Skeletal muscle tissue (tissue), 4 donors: ENCODE data around the gene TNIK. TPM values are rescaled to one million over a fixed set of nuclear protein-coding genes. Genes with fewer than 3 reads are reported as not detected.
"Not testable (repeated sequence)": the region's sequence is repeated elsewhere in the genome, so short reads cannot be mapped to it uniquely, and the experiment has no call there.

Experiments
- H3K27ac ChIP-seq: one replicate; pipeline ENCODE4 v1.7.0; 2013; ENCODE audit warnings: mild to moderate bottlenecking, low read depth, low read length, inconsistent platforms
- H3K27me3 ChIP-seq, 3 donors: one replicate each; pipeline ENCODE4 v1.7.0; 2013; ENCODE audit warnings: low read length in 3 of 3; ENCODE audit not compliant: control insufficient read depth in 3 of 3, insufficient read depth in 3 of 3
- H3K36me3 ChIP-seq, 3 donors: one replicate each; pipeline ENCODE4 v1.7.0; 2013; ENCODE audit warnings: low read length in 3 of 3; ENCODE audit not compliant: control insufficient read depth in 3 of 3, insufficient read depth in 3 of 3
- H3K4me1 ChIP-seq, 3 donors: one replicate each; pipeline ENCODE4 v1.7.0; 2013; ENCODE audit warnings: low read length in 3 of 3, mild to moderate bottlenecking in 3 of 3; ENCODE audit not compliant: control insufficient read depth in 3 of 3, insufficient read depth in 3 of 3
- H3K4me3 ChIP-seq, 3 donors: one replicate each; pipeline ENCODE4 v1.7.0; 2013; ENCODE audit warnings: low read length in 3 of 3
- H3K9ac ChIP-seq, 3 donors: one replicate each; pipeline ENCODE4 v1.7.0; 2013; ENCODE audit warnings: low read length in 3 of 3, mild to moderate bottlenecking in 3 of 3, moderate library complexity in 2 of 3, low read depth in 1 of 3
- H3K9me3 ChIP-seq, 3 donors: one replicate each; pipeline ENCODE4 v1.7.0; 2013; ENCODE audit warnings: low read length in 3 of 3; ENCODE audit not compliant: control insufficient read depth in 3 of 3
- total RNA-seq: library from RNA; depleted of rRNA; stranded (reverse); fragments of >200 nt; gene quantifications from one replicate; pipeline ENCODE4 v1.2.3, GENCODE V29; 2014
- donor health status: Osteomylitis.

The TNIK gene
- total RNA-seq, 1 donor from 2014 or later, result 31.3 TPM

DNA sequence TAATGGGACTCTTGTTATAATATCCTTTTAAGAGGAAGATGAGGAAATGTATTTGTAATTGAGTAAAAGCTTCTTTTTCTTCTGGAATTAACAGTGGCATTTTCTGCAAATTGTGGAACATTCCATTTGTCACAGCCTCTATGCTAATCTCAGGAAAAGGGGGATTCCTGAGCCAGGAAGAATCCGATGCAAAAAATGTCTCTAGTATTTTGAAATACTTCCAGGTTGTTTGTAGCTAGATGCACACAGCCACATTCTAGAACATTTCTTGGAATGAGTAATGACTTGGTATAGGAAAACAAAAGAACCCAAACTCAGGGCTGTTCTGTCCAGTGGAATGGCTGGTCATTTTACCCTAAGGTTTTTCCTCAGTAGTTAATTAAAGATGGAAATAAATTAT is 335.2 kb downstream of the TNIK start:
- peaks cover 14 to 30% (median 20%) of the 10 kb centered on the region in 3 donors for H3K36me3 ChIP-seq

DNA sequence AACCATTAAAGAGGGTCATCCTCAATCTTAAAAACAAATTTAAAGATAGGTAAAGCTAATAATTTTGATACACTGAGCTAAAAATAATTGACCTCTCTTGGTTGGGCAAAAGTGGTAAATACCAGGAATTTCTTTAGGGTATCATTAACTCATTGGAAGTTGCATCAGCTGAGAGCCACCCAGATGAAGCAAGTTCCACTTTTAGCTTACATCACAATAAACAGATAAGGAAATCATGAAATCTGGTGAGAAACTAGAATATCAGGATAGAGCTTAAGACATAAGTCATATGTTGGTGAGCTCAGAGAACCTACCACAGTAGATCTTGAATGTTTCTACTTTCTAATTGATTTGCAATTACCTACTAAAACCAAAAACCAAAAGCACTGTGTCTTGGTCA is 336.3 kb downstream of the TNIK start:
- no peak overlapping the region for H3K4me3 ChIP-seq
- peaks cover 14 to 30% (median 20%) of the 10 kb centered on the region in 3 donors for H3K36me3 ChIP-seq
- H3K9me3 ChIP-seq, result no peaks in the 10 kb centered on the region
- H3K4me1 ChIP-seq, result no peaks in the 10 kb centered on the region
- H3K9ac ChIP-seq, result no peak overlapping the region
- no peaks in the 10 kb centered on the region for H3K27me3 ChIP-seq
- no peak overlapping the region for H3K27ac ChIP-seq

More for the DNA sequence above, 335.2 kb downstream of the TNIK start:
- no peaks in the 10 kb centered on the region for H3K27me3 ChIP-seq
- no peak overlapping the region for H3K4me3 ChIP-seq
- no peak overlapping the region for H3K27ac ChIP-seq
- no peak overlapping the region for H3K9ac ChIP-seq
- no peaks in the 10 kb centered on the region for H3K4me1 ChIP-seq
- H3K9me3 ChIP-seq, result no peaks in the 10 kb centered on the region

- Histone ChIP-seq H3K4me1 (no peaks in the 10 kb centered on the region), H3K9ac (no peak overlapping the region), H3K36me3 (peaks cover 12 to 30% (median 20%) of the 10 kb centered on the region in 3 donors), H3K9me3 (no peaks in the 10 kb centered on the region), H3K4me3 (no peak overlapping the region), H3K27ac (no peak overlapping the region), H3K27me3 (no peaks in the 10 kb centered on the region)
Observed at GRCh38 chr3:171122861-171123260, 337.3 kb downstream of the TNIK start.

DNA sequence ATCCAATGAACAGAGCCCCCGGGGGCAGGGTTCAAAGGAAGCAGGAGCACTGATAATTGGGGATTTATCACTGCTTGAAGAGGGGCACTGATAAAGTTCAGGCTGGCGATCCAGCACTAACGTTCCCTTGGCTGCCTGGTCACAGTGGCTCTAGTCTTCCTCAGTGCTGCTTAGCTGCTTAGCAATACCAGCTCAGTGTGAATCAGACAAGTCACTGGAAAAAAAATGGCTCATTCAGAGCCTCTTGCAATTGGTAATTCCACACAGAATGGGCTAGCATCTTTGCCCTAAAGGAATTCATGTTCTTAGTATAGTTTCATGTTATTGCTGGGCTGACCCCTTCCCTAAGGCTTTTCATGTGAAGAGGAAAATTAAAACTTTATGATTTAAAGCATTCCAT is 338.0 kb downstream of the TNIK start:
- Histone ChIP-seq H3K36me3 (peaks cover 12 to 30% (median 20%) of the 10 kb centered on the region in 3 donors), H3K4me1 (no peaks in the 10 kb centered on the region), H3K4me3 (no peak overlapping the region), H3K27ac (no peak overlapping the region), H3K27me3 (no peaks in the 10 kb centered on the region), H3K9ac (no peak overlapping the region), H3K9me3 (no peaks in the 10 kb centered on the region)

DNA sequence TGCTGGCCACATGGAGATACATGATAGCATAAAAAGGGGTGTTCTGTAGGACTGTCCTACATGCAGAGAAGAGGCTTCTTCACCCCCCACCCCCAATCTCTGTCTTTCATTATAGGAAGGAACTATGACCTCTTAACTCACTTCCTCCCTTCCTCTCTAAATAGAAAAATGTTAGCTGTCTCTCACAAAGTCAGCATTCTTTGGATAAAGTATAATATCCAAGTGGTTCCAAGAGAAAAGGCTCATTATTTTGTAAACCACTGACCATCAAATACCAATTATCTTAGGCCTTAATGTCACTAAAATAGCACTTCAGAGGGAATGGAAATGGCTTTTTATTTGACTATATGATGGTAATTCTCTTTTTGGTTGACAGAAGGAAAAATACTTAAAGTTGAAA is 338.4 kb downstream of the TNIK start:
- no peaks in the 10 kb centered on the region for H3K27me3 ChIP-seq
- peaks cover 0 to 3% (median 0%) of the 10 kb centered on the region in 3 donors for H3K4me1 ChIP-seq
- no peak overlapping the region for H3K9ac ChIP-seq
- no peak overlapping the region for H3K4me3 ChIP-seq
- H3K36me3 ChIP-seq, result peaks cover 12 to 27% (median 18%) of the 10 kb centered on the region in 3 donors
- H3K27ac ChIP-seq, result no peak overlapping the region
- H3K9me3 ChIP-seq, result no peaks in the 10 kb centered on the region

GRCh38 chr3:171119402-171119801 is 340.8 kb downstream of the TNIK start:
- H3K36me3 ChIP-seq, result peaks cover 7 to 20% (median 19%) of the 10 kb centered on the region in 3 donors
- H3K9ac ChIP-seq, H3K27me3 ChIP-seq, H3K27ac ChIP-seq, H3K4me3 ChIP-seq, H3K9me3 ChIP-seq, H3K4me1 ChIP-seq: not testable (repeated sequence)

DNA sequence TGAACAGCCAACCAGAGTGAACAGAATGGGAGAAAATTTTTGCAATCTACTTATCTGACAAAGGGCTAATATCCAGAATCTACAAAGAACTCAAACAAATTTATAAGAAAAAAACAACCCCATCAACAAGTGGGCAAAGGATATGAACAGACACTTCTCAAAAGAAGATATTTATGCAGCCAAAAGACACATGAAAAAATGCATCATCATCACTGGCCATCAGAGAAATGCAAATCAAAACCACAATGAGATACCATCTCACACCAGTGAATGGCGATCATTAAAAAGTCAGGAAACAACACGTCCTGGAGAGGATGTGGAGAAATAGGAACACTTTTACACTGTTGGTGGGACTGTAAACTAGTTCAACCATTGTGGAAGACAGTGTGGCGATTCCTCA is 341.2 kb downstream of the TNIK start:
- not testable (repeated sequence) for H3K4me3 ChIP-seq, H3K9ac ChIP-seq, H3K9me3 ChIP-seq, H3K27ac ChIP-seq, H3K27me3 ChIP-seq, H3K4me1 ChIP-seq
- peaks cover 7 to 20% (median 19%) of the 10 kb centered on the region in 3 donors for H3K36me3 ChIP-seq

GRCh38 chr3:171116824-171117395 is 343.3 kb downstream of the TNIK start:
- H3K9me3 ChIP-seq, result no peaks in the 10 kb centered on the region
- no peak overlapping the region for H3K4me3 ChIP-seq
- no peaks in the 10 kb centered on the region for H3K27me3 ChIP-seq
- H3K27ac ChIP-seq, result no peak overlapping the region
- H3K9ac ChIP-seq, result no peak overlapping the region
- peaks cover 0 to 5% (median 5%) of the 10 kb centered on the region in 3 donors for H3K4me1 ChIP-seq
- peaks cover 0 to 11% (median 9%) of the 10 kb centered on the region in 3 donors for H3K36me3 ChIP-seq

DNA sequence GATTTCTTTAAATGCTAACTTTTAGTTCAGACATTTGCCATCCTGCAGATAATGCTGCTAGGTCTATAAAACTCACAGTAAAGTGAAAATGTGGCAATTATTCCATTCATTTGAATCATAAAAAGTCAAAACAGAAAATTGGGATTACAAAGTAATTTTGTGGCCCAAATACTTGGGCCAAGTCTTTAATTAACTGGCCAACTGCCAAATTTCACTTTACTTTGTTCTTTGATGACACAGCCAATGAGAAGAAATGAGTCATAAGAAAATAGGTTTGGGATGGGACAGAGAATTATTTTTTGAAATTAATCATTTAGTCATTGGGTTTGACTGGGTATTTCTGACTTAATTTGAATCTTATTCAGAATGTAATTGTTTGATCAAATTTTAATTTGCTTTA is 343.8 kb downstream of the TNIK start:
- no peaks in the 10 kb centered on the region for H3K27me3 ChIP-seq
- no peaks in the 10 kb centered on the region for H3K9me3 ChIP-seq
- no peak overlapping the region for H3K27ac ChIP-seq
- no peak overlapping the region for H3K9ac ChIP-seq
- no peak overlapping the region for H3K4me3 ChIP-seq
- H3K4me1 ChIP-seq, result peaks cover 0 to 5% (median 5%) of the 10 kb centered on the region in 3 donors
- H3K36me3 ChIP-seq, result peaks cover 0 to 9% (median 5%) of the 10 kb centered on the region in 3 donors

DNA sequence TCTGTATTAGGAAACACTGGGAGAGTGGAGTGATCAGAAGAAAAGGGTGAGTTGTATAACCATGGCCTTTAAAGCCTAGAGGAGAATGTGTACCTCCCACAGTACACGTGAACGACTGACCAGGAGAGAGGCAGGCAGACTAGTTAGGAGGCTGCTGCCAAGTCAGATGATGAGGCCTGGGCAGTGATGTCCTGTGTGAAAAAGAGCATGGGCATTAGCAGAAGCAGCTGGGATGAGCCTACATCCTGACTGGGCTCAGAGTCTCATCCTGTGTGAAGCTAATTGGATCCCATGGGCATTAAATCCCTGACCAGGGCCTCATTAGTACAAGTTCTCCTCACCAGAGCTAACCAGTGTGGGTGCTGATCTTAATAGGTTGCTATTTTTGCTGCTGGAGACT is 344.5 kb downstream of the TNIK start:
- Histone ChIP-seq H3K4me3 (no peak overlapping the region), H3K27ac (no peak overlapping the region), H3K9me3 (no peaks in the 10 kb centered on the region), H3K36me3 (peaks cover 1 to 5% (median 2%) of the 10 kb centered on the region in 3 donors), H3K9ac (no peak overlapping the region), H3K4me1 (peaks cover 0 to 5% (median 5%) of the 10 kb centered on the region in 3 donors), H3K27me3 (no peaks in the 10 kb centered on the region)
